Activated naive CD8-positive, alpha-beta T cell treated with anti-CD3 and anti-CD28 coated beads for 36 hours (primary cell): Measurements from ENCODE around the gene GSDMA. TPM values are rescaled to one million over a fixed set of nuclear protein-coding genes. Genes with fewer than 3 reads are reported as not detected.

Experiments
- DNase-seq: peaks from one replicate; pipeline ENCODE4 v3.0.0; 2021
- H3K27ac Mint-ChIP-seq: one replicate; pipeline ENCODE4 v1.8.0; 2022; ENCODE audit warnings: mild to moderate bottlenecking, moderate library complexity, mixed read lengths
- H3K27me3 Mint-ChIP-seq: one replicate; pipeline ENCODE4 v1.8.0; 2022; ENCODE audit warnings: mild to moderate bottlenecking, mixed read lengths
- H3K36me3 Mint-ChIP-seq: one replicate; pipeline ENCODE4 v1.8.0; 2021; ENCODE audit warnings: mild to moderate bottlenecking, mixed read lengths
- H3K4me1 Mint-ChIP-seq: one replicate; pipeline ENCODE4 v1.8.0; 2021; ENCODE audit warnings: mixed read lengths
- H3K4me3 Mint-ChIP-seq: one replicate; pipeline ENCODE4 v1.8.0; 2022; ENCODE audit warnings: mild to moderate bottlenecking, moderate library complexity, mixed read lengths
- H3K9me3 Mint-ChIP-seq: one replicate; pipeline ENCODE4 v1.8.0; 2022; ENCODE audit warnings: mixed read lengths
- total RNA-seq, 2 experiments: library from RNA; stranded (reverse); gene quantifications; one replicate each; pipeline ENCODE4 v1.2.3, GENCODE V29; 2021

The GSDMA gene
- total RNA-seq, 2 experiments from 2014 or later: 0.14 to 0.16 TPM

DNA sequence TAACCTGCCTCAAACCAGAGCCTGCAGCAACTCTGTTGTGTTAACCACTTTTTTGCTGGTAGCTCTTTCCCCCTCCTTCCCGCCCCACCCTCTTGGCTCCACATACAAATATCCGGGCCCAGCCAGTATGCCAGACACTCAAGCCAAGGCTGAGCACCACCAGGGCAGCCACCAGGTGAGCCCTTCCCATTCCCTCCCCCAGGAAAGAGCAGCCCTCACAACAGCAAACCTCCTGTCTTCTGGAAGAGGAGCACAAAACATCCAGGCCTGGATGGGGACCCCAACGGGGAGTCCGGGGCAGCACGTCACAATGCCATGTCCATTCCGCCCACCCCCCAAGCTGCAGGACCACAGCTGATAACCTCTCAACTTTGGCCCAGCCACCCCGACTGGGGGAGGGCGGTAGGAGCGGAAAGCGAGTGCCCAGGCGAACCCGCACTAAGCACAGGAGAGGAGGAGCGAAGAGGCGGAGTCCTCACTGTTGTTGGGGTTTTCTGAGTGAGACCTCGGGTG is 36.2 kb upstream of the GSDMA start:
- peak; percentile 67 for DNase-seq
- Mint-ChIP-seq H3K4me3 (peak overlapping the region; percentile 96), H3K27ac (peak overlapping the region; percentile 96), H3K27me3 (no peaks in the 10 kb centered on the region), H3K9me3 (no peaks in the 10 kb centered on the region), H3K4me1 (peaks cover 63% of the 10 kb centered on the region), H3K36me3 (peaks cover 31% of the 10 kb centered on the region)

DNA sequence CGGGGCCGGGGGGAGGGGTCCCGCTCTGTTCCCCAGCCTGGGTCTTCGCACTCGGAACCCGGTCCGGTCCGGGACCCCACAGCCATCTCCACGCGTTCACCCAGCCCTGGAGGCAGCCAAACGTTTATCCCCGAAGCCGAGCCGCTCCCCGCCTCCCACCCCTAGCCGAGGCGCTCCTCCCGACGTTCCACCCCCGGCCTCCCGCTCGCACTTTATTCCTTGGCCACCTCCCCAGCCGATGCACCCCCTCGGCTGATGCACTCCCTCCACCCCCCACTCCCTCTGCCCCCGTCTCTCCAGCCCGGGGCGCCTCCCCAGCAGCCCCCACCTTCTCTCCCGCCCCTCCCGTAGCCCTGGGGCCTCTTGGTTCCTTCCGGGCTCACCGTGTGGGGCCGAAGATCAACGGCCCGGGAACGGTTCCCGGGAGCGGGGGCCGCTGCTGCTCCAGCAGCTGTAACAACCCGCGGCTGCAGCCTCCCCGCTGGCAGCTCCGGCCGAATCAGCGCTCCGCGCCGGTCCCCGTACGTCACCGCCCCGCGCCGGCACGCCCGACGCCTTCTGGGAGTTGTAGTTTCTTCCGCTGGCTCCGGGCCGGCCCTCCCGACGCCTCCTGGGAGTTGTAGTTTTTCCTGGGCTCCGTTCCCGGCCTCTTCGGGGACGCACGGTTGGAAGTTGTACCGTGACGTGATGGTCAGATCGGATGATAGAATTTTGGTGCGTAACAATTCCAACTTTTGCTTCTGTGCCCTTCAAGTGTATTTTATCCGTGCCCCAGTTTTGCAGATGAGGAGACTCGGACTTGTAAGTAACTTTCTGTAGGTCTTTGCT is 35.5 kb upstream of the GSDMA start, which contains the start of the genes LRRC3C and ORMDL3:
TSS of gene LRRC3C (plus strand) at position 632 of the 828 bp plus-strand sequence. CDS start 13,792 bp downstream, outside the sequence.
TSS of gene ORMDL3 (minus strand) at position 501 of the 828 bp plus-strand sequence. CDS start 3,398 bp downstream, outside the sequence.
- Mint-ChIP-seq H3K36me3 (peaks cover 25% of the 10 kb centered on the region), H3K27ac (peak within 1 kb of the TSS; percentile 96), H3K4me3 (peak within 1 kb of the TSS; percentile 96), H3K27me3 (no peaks in the 10 kb centered on the region), H3K4me1 (peaks cover 57% of the 10 kb centered on the region), H3K9me3 (no peaks in the 10 kb centered on the region)
- DNase-seq: peak; percentile 95

DNA sequence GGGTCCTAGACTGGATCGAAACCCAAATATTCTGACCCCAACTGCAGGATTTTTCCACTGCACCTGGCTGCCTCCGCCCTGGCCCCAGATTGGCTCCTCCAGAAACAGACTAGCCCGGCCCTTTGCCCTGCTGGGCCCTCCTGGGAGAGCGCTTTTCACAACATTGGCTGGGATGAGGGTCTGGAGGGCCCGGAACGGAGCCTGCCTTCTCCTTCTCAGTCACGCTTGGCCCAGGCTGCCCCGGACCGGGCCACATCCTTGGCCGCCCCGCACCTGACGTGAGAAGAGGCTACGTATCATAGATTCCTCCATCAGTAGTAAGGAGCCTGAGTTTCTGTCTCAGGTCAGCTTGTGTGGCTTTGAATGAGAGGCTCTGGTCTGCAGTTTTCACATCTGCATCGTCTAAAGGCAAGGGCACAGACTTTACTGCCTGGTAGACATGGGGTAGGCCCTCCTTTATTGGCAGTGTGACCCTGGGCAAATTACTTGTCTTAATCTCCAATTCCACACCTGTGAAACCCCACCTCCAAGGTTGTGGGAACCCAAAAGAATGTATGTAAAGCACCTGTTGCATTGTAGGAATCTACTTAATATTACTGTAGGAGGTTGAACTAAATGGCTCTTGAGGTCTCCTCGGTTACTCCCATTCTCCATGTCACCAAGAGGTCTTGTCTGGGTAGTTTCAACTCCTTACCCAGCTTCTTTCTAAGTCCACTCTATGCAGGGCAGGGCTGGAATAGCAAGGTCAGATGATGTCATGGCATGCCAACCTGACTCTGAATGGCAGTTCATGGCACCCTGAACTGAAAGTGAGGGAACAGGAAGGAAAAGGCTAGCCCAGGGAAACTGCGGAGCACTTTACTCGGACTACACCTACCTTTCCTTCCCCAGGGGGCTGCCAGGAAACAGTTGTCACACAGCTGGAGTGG is 34.6 kb upstream of the GSDMA start:
- no peaks in the 10 kb centered on the region for H3K9me3 Mint-ChIP-seq
- H3K4me3 Mint-ChIP-seq: peak overlapping the region; percentile 96
- H3K27me3 Mint-ChIP-seq: no peaks in the 10 kb centered on the region
- peak overlapping the region; percentile 96 for H3K27ac Mint-ChIP-seq
- peaks cover 48% of the 10 kb centered on the region for H3K4me1 Mint-ChIP-seq
- DNase-seq: peak; percentile 21
- peaks cover 17% of the 10 kb centered on the region for H3K36me3 Mint-ChIP-seq

DNA sequence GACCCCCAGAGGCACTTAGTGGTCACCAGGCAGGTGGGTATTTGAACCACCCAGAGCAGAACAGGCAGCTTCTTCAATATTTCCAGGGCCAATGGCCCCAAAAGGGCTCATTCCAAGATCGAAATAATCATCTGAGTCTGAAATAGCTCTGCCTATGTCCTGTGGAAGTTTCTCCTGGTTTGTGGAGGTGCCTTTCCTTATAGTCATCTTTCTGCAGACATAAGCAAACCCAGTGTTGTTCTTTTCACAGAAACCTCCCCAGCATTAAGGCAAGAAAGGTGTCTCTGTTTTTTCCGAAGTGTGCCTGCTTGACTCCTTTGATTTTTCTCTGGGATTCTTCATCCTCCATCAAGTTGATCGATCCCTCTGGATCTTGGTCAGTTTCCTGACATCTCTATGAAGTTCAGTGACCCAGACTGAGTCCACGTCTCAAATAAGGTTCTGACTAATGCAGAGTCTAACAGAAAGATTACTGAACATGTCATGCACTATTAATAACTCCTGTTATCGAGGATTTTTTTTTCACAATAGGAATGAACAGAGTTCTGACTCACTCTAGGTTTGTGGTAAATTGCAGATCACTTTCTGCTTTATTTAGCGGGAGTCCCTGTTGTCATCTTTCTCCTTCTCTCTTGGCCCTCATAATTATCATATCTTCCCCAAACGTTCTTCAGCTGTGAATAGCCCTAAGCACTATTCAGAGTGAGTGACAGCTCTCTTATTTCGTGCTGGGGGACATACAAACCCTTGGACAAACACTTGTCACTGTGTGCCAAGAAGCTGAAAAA is 33.8 kb upstream of the GSDMA start:
- no peak for DNase-seq
- H3K27me3 Mint-ChIP-seq: no peaks in the 10 kb centered on the region
- H3K4me1 Mint-ChIP-seq: peaks cover 42% of the 10 kb centered on the region
- H3K27ac Mint-ChIP-seq: no peak overlapping the region
- H3K4me3 Mint-ChIP-seq: no peak overlapping the region
- no peaks in the 10 kb centered on the region for H3K9me3 Mint-ChIP-seq
- peaks cover 14% of the 10 kb centered on the region for H3K36me3 Mint-ChIP-seq

DNA sequence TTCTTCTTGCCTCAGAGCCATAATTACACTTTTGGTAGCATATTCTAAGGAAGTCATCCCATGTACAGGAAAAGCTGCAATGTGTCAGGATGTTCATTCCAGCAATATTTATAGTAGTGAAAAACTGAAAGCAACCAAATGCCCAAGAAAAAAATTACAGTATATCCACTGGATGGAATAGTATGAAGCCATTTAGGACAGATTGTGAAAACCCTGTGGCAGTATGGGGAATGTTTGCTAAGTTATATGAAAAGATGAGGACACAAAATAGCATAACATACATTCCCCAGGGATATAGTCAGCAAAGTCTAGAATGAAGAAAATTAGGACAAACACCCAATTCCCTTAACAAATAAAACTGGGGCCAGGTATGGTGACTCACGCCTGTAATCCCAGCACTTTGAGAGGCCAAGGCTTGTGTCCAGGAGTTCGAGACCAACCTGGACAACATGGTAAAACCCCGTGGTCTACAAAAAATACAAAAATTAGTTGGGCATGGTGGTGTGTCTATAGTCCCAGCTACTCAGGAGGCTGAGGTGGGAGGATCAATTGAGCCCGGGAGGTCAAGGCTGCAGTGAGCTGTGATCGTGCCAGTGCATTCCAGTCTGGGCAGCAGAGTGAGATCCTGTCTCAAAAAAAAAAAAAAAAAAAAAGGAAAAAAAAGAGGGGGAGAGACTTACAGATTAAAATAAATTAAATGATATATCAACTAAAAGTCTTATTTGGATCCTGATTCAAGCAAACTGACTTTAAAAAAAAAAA is 33.0 kb upstream of the GSDMA start:
- no peaks in the 10 kb centered on the region for H3K9me3 Mint-ChIP-seq
- H3K27me3 Mint-ChIP-seq: no peaks in the 10 kb centered on the region
- no peak overlapping the region for H3K27ac Mint-ChIP-seq
- H3K4me1 Mint-ChIP-seq: peaks cover 34% of the 10 kb centered on the region
- no peak overlapping the region for H3K4me3 Mint-ChIP-seq
- no peak for DNase-seq
- H3K36me3 Mint-ChIP-seq: peaks cover 6% of the 10 kb centered on the region

DNA sequence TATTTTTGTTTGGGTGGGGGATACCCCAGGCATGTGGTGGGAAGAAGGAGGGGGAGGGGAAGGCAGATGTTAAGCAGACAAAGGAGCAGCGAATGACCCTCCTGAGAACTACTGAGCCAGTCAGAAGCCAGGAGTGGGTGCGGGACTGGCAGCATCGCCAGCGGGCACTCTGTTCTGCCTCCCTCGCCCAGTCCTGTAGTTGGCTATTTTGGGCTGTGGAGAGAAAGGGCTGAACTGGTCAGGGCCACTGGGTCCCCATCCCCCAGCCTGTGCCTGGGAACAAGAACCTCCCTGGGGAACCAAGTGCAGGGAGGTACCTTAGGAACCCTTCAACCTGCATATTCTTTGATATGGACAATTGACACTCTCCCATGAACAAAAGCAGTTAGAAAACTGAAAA is 28.9 kb upstream of the GSDMA start:
- Mint-ChIP-seq H3K27ac (no peak overlapping the region), H3K9me3 (no peaks in the 10 kb centered on the region), H3K4me3 (no peak overlapping the region), H3K36me3 (no peaks in the 10 kb centered on the region), H3K27me3 (no peaks in the 10 kb centered on the region), H3K4me1 (peaks cover 5% of the 10 kb centered on the region)
- no peak for DNase-seq

DNA sequence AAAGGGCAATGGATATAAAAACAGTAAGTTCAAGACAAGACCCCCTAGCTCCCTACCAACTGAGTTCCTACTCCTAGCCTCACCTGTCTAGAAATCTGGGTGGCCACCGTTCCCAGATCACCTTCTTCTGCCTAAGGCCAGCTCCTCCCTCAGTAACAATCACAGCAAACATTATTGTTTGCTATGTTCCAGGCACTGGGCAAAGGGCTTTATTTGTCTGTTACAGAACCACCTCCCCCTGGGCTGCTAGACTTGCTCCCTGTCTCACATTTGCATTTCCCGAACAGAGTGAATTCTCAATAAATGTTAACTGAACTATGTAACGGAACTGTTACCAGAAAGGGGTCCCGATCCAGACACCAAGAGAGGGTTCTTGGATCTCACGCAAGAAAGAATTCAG is 28.5 kb upstream of the GSDMA start:
- H3K4me3 Mint-ChIP-seq: no peak overlapping the region
- H3K4me1 Mint-ChIP-seq: peaks cover 3% of the 10 kb centered on the region
- DNase-seq: no peak
- H3K27ac Mint-ChIP-seq: no peak overlapping the region
- H3K36me3 Mint-ChIP-seq: no peaks in the 10 kb centered on the region
- H3K27me3 Mint-ChIP-seq: no peaks in the 10 kb centered on the region
- H3K9me3 Mint-ChIP-seq: no peaks in the 10 kb centered on the region

DNA sequence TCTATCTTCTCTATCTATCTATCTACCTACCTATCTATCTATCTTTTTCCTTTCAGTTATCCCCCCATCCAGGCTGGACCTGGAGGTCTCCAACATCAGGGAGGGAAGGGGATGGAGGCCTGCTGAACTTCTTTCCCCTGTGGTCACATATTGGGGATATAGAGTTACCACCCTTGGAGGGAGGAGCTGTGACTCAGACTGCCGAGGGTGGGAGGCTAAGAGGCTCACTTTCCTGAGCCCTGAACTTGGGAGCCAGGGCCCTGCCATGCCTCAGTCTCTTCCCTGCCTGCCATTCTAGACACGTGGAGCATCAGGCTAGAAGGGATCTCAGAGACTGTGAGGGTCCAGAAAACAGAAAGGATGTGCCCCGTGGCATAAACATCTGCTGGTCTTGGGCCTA is 26.9 kb upstream of the GSDMA start:
- peaks cover 14% of the 10 kb centered on the region for H3K4me1 Mint-ChIP-seq
- no peaks in the 10 kb centered on the region for H3K36me3 Mint-ChIP-seq
- no peaks in the 10 kb centered on the region for H3K27me3 Mint-ChIP-seq
- no peaks in the 10 kb centered on the region for H3K9me3 Mint-ChIP-seq
- no peak for DNase-seq
- no peak overlapping the region for H3K4me3 Mint-ChIP-seq
- H3K27ac Mint-ChIP-seq: no peak overlapping the region

DNA sequence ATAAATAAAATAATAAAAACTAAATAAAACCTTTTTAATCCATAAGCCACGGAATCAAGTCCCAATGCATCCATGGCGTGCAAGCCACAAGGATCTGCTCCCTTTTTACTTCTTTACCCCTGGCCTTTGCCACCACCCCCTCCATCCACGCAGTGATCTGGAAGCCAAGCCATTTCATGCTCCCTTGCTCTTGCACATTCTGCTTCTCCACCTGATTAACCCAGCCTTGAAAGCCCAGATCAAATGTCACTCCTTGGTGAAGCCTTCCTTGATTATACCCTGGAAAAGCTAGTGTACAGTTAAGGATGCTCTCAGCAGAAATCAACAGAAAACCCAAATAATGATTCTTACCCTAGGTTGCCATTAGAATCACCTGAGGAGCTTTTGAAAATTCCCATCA is 25.4 kb upstream of the GSDMA start:
- no peaks in the 10 kb centered on the region for H3K36me3 Mint-ChIP-seq
- H3K9me3 Mint-ChIP-seq: no peaks in the 10 kb centered on the region
- H3K4me1 Mint-ChIP-seq: peaks cover 16% of the 10 kb centered on the region
- H3K27me3 Mint-ChIP-seq: no peaks in the 10 kb centered on the region
- no peak overlapping the region for H3K27ac Mint-ChIP-seq
- no peak for DNase-seq
- no peak overlapping the region for H3K4me3 Mint-ChIP-seq

DNA sequence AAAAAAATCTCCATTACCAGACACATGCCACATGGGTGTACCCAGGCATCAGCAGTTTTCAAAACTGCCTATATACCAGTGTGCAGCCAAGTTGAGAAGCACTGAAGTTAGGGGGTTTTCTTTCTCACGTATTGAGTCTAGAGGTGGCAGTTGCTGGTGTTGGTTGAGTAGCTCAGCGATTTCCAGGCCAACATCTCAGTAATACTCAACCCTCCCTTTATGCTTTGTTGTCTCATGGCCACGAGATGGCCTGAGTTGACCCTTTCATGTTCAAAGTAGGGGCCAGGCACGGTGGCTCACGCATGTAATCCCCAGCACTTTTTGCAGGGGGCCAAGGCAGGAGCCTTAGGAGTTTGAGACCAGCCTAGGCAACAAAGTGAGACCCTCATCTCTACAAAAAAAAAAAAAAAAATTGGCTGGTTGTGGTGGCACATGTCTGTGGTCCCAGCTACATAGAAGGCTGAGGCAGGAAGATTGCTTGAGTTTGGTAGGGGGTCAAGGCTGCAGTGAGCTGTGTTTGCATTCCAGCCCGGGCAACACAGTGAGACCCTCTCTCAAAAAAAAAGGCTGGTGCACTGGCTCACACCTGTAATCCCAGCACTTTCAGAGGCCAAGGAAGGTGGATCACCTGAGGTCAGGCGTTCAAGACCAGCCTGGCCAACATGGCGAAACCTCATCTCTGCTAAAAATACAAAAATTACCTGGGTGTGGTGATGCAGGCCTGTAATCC is 24.5 kb upstream of the GSDMA start:
- no peaks in the 10 kb centered on the region for H3K27me3 Mint-ChIP-seq
- no peak overlapping the region for H3K4me3 Mint-ChIP-seq
- no peaks in the 10 kb centered on the region for H3K36me3 Mint-ChIP-seq
- H3K9me3 Mint-ChIP-seq: no peaks in the 10 kb centered on the region
- peaks cover 16% of the 10 kb centered on the region for H3K4me1 Mint-ChIP-seq
- no peak for DNase-seq
- no peak overlapping the region for H3K27ac Mint-ChIP-seq

DNA sequence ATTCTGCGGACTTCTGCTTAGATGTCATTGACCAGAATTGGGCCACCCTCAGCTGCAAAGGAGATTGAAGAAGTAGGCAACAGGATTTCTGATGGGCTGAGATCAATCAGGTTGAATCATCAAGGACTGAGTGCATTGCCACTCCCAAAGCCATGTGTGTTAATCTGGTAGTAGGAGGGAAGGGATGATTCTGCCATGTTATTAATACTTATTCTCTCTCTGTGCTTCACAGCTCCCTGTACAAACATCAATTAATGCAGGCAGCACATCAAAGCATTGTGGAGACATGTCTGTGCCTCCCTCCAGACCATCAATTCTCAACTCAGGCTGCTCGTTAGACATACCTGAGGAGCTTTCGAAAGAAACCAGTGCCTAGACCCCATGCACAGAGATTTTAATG is 23.7 kb upstream of the GSDMA start:
- Mint-ChIP-seq H3K36me3 (no peaks in the 10 kb centered on the region), H3K9me3 (no peaks in the 10 kb centered on the region), H3K4me1 (peaks cover 16% of the 10 kb centered on the region), H3K27me3 (no peaks in the 10 kb centered on the region), H3K27ac (no peak overlapping the region), H3K4me3 (no peak overlapping the region)
- DNase-seq: no peak

DNA sequence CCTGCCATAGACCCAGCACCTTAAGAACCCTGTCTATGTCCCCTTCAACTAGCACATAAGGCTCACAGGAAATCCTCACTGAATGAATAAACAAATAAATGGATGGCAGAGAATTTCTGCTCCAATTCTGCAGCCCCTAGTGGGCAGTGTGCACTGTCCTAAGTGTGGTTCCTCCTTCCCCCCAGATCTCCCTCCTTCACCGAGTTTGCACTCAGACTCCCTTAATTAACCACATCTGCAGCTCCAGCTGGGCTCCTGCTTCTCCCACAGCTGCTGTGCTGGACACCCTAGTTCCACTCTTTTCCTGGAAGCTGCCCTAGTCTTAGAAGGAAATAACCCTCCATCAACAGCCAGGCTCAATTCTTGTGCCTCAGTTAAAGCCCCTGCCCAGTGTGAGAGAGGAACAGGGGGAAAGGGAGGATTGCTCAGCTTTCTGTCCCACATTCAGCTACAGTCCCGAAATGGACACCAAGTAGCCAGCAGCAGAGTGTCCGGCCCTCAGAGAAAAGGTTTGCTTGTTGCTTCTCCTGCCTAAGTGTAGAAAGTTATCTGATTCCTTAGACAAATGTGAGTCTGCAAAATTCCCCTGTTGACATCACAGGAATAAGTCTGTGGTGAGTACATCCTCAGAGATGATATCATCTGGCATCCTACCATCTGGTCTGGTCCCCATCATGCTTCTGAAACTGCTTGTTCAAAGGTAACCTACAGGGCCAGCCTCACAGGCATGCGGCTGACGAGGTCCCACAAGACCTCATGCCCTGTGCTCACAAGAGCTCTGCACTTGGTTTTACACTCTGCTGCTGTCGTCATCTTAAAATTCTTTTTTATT is 23.0 kb upstream of the GSDMA start:
- no peaks in the 10 kb centered on the region for H3K36me3 Mint-ChIP-seq
- peak overlapping the region; percentile 51 for H3K27ac Mint-ChIP-seq
- no peaks in the 10 kb centered on the region for H3K9me3 Mint-ChIP-seq
- peak; percentile 59 for DNase-seq
- no peaks in the 10 kb centered on the region for H3K27me3 Mint-ChIP-seq
- peaks cover 16% of the 10 kb centered on the region for H3K4me1 Mint-ChIP-seq
- no peak overlapping the region for H3K4me3 Mint-ChIP-seq
